ENCODE data around the gene TEF.

The TEF gene

GRCh38 chr22:41345807-41346335, 35.9 kb upstream of the TEF start:
- peaks cover 32% of the 10 kb centered on the region for H3K36me3 Mint-ChIP-seq
- no peak overlapping the region for H3K27ac Mint-ChIP-seq
- DNase-seq (ENCODE audit: low spot score in 2 of 2) (no peak), ATAC-seq (ENCODE audit: low read depth) (no peak)
- no peak overlapping the region for H3K4me3 Mint-ChIP-seq
- H3K27me3 Mint-ChIP-seq, result no peaks in the 10 kb centered on the region
- H3K9me3 Mint-ChIP-seq, result no peaks in the 10 kb centered on the region
- no peaks in the 10 kb centered on the region for H3K4me1 Mint-ChIP-seq

GRCh38 chr22:41347066-41347859, 34.5 kb upstream of the TEF start:
- Mint-ChIP-seq H3K27me3 (no peaks in the 10 kb centered on the region), H3K27ac (no peak overlapping the region), H3K9me3 (no peaks in the 10 kb centered on the region), H3K4me1 (no peaks in the 10 kb centered on the region), H3K36me3 (peaks cover 38% of the 10 kb centered on the region), H3K4me3 (no peak overlapping the region)
- no peak for DNase-seq (ENCODE audit: low spot score in 2 of 2)
- no peak for ATAC-seq (ENCODE audit: low read depth)

GRCh38 chr22:41348964-41349484, 32.7 kb upstream of the TEF start:
- no peak overlapping the region for H3K4me3 Mint-ChIP-seq
- DNase-seq (ENCODE audit: low spot score in 2 of 2) (no peak), ATAC-seq (ENCODE audit: low read depth) (no peak)
- no peaks in the 10 kb centered on the region for H3K9me3 Mint-ChIP-seq
- no peaks in the 10 kb centered on the region for H3K4me1 Mint-ChIP-seq
- H3K36me3 Mint-ChIP-seq, result peaks cover 39% of the 10 kb centered on the region
- no peak overlapping the region for H3K27ac Mint-ChIP-seq
- no peaks in the 10 kb centered on the region for H3K27me3 Mint-ChIP-seq

GRCh38 chr22:41350087-41350486, 31.7 kb upstream of the TEF start:
- Mint-ChIP-seq H3K36me3 (peaks cover 41% of the 10 kb centered on the region), H3K4me3 (no peak overlapping the region), H3K4me1 (no peaks in the 10 kb centered on the region), H3K27ac (no peak overlapping the region), H3K9me3 (no peaks in the 10 kb centered on the region), H3K27me3 (no peaks in the 10 kb centered on the region)
- DNase-seq (ENCODE audit: low spot score in 2 of 2), result no peak
- ATAC-seq (ENCODE audit: low read depth), result no peak

GRCh38 chr22:41351011-41351410, 30.7 kb upstream of the TEF start:
- no peaks in the 10 kb centered on the region for H3K27me3 Mint-ChIP-seq
- no peak overlapping the region for H3K4me3 Mint-ChIP-seq
- H3K27ac Mint-ChIP-seq, result no peak overlapping the region
- H3K9me3 Mint-ChIP-seq, result no peaks in the 10 kb centered on the region
- ATAC-seq (ENCODE audit: low read depth), result no peak
- no peak for DNase-seq (ENCODE audit: low spot score in 2 of 2)
- H3K36me3 Mint-ChIP-seq, result peaks cover 41% of the 10 kb centered on the region
- H3K4me1 Mint-ChIP-seq, result no peaks in the 10 kb centered on the region

- H3K4me1 Mint-ChIP-seq, result no peaks in the 10 kb centered on the region
- ATAC-seq (ENCODE audit: low read depth) (no peak), DNase-seq (ENCODE audit: low spot score in 2 of 2) (no peak)
- no peak overlapping the region for H3K27ac Mint-ChIP-seq
- peaks cover 41% of the 10 kb centered on the region for H3K36me3 Mint-ChIP-seq
- no peaks in the 10 kb centered on the region for H3K27me3 Mint-ChIP-seq
- no peak overlapping the region for H3K4me3 Mint-ChIP-seq
- H3K9me3 Mint-ChIP-seq, result no peaks in the 10 kb centered on the region
Measured at GRCh38 chr22:41352058-41352457, 29.7 kb upstream of the TEF start.

- no peak overlapping the region for H3K27ac Mint-ChIP-seq
- DNase-seq (ENCODE audit: low spot score in 2 of 2) (no peak), ATAC-seq (ENCODE audit: low read depth) (no peak)
- no peaks in the 10 kb centered on the region for H3K4me1 Mint-ChIP-seq
- H3K9me3 Mint-ChIP-seq, result no peaks in the 10 kb centered on the region
- H3K27me3 Mint-ChIP-seq, result no peaks in the 10 kb centered on the region
- H3K36me3 Mint-ChIP-seq, result peaks cover 33% of the 10 kb centered on the region
- no peak overlapping the region for H3K4me3 Mint-ChIP-seq
Measured at GRCh38 chr22:41353862-41354575, 27.7 kb upstream of the TEF start.

- Mint-ChIP-seq H3K4me3 (no peak overlapping the region), H3K36me3 (peaks cover 28% of the 10 kb centered on the region), H3K9me3 (no peaks in the 10 kb centered on the region), H3K27me3 (no peaks in the 10 kb centered on the region), H3K27ac (no peak overlapping the region), H3K4me1 (no peaks in the 10 kb centered on the region)
- ATAC-seq (ENCODE audit: low read depth), result no peak
- no peak for DNase-seq (ENCODE audit: low spot score in 2 of 2)
Measured at GRCh38 chr22:41354979-41355378, 26.8 kb upstream of the TEF start.

- Mint-ChIP-seq H3K27ac (no peak overlapping the region), H3K4me3 (no peak overlapping the region), H3K4me1 (no peaks in the 10 kb centered on the region), H3K36me3 (peaks cover 20% of the 10 kb centered on the region), H3K27me3 (no peaks in the 10 kb centered on the region), H3K9me3 (no peaks in the 10 kb centered on the region)
- DNase-seq (ENCODE audit: low spot score in 2 of 2) (no peak), ATAC-seq (ENCODE audit: low read depth) (no peak)
Measured at GRCh38 chr22:41355895-41356294, 25.8 kb upstream of the TEF start.

GRCh38 chr22:41356430-41357028, 25.2 kb upstream of the TEF start:
- no peak for ATAC-seq (ENCODE audit: low read depth)
- Mint-ChIP-seq H3K36me3 (peaks cover 18% of the 10 kb centered on the region), H3K27ac (no peak overlapping the region), H3K4me3 (no peak overlapping the region), H3K27me3 (no peaks in the 10 kb centered on the region), H3K9me3 (no peaks in the 10 kb centered on the region), H3K4me1 (no peaks in the 10 kb centered on the region)
- DNase-seq (ENCODE audit: low spot score in 2 of 2), result no peak

- ATAC-seq (ENCODE audit: low read depth), result no peak
- Mint-ChIP-seq H3K27ac (no peak overlapping the region), H3K36me3 (peaks cover 14% of the 10 kb centered on the region)
Measured at GRCh38 chr22:41357191-41357590, 24.6 kb upstream of the TEF start.

GRCh38 chr22:41358927-41359326, 22.8 kb upstream of the TEF start:
- no peak overlapping the region for H3K27ac Mint-ChIP-seq
- no peaks in the 10 kb centered on the region for H3K9me3 Mint-ChIP-seq
- no peak overlapping the region for H3K4me3 Mint-ChIP-seq
- no peaks in the 10 kb centered on the region for H3K4me1 Mint-ChIP-seq
- no peaks in the 10 kb centered on the region for H3K27me3 Mint-ChIP-seq
- H3K36me3 Mint-ChIP-seq, result peaks cover 7% of the 10 kb centered on the region
- DNase-seq (ENCODE audit: low spot score in 2 of 2) (no peak), ATAC-seq (ENCODE audit: low read depth) (no peak)

More at GRCh38 chr22:41357191-41357590, 24.6 kb upstream of the TEF start:
- H3K9me3 Mint-ChIP-seq, result no peaks in the 10 kb centered on the region
- no peak for DNase-seq (ENCODE audit: low spot score in 2 of 2)
- H3K4me3 Mint-ChIP-seq, result no peak overlapping the region
- H3K27me3 Mint-ChIP-seq, result no peaks in the 10 kb centered on the region
- H3K4me1 Mint-ChIP-seq, result no peaks in the 10 kb centered on the region

GRCh38 chr22:41359376-41359775, 22.4 kb upstream of the TEF start:
- Mint-ChIP-seq H3K36me3 (peaks cover 4% of the 10 kb centered on the region), H3K27ac (no peak overlapping the region), H3K4me1 (no peaks in the 10 kb centered on the region), H3K9me3 (no peaks in the 10 kb centered on the region), H3K27me3 (no peaks in the 10 kb centered on the region), H3K4me3 (no peak overlapping the region)
- DNase-seq (ENCODE audit: low spot score in 2 of 2), result no peak
- no peak for ATAC-seq (ENCODE audit: low read depth)

GRCh38 chr22:41360126-41360525, 21.6 kb upstream of the TEF start:
- Mint-ChIP-seq H3K9me3 (no peaks in the 10 kb centered on the region), H3K27me3 (no peaks in the 10 kb centered on the region), H3K4me1 (no peaks in the 10 kb centered on the region), H3K4me3 (no peak overlapping the region), H3K27ac (no peak overlapping the region), H3K36me3 (no peaks in the 10 kb centered on the region)
- DNase-seq (ENCODE audit: low spot score in 2 of 2) (no peak), ATAC-seq (ENCODE audit: low read depth) (no peak)

Data from memory B cell (primary cell).